Gastroesophageal sphincter (tissue), 4 donors: ENCODE data around the gene ZNF592. TPM values are rescaled to one million over a fixed set of nuclear protein-coding genes. Genes with fewer than 3 reads are reported as not detected.
"Not testable (repeated sequence)": the region's sequence is repeated elsewhere in the genome, so short reads cannot be mapped to it uniquely, and the experiment has no call there.

ENCODE experiments used
- ATAC-seq: fragments of 150-250 bp; one replicate; pipeline ENCODE4 v1.9.1; 2016; ENCODE audit warnings: mild to moderate bottlenecking, moderate library complexity
- H3K27ac ChIP-seq, 4 donors: fragments of 200-600 bp; sonication (generic) in 3 of 4; 1 replicate in 3 of 4; 2 replicates in 1 of 4; pipeline ENCODE4 v1.5.1; 2016 to 2019
- H3K27me3 ChIP-seq: fragments of 200-600 bp; sonication (generic); one replicate; pipeline ENCODE4 v1.5.1; 2019
- H3K36me3 ChIP-seq, 2 donors: fragments of 200-600 bp; sonication (generic); one replicate each; pipeline ENCODE4 v1.5.1; 2019; ENCODE audit warnings: control low read depth in 1 of 2
- H3K4me1 ChIP-seq, 3 donors: fragments of 200-600 bp; sonication (generic); 1 replicate in 2 of 3; 2 replicates in 1 of 3; pipeline ENCODE4 v1.5.1; 2016 to 2019; ENCODE audit warnings: control low read depth in 2 of 3
- H3K4me3 ChIP-seq, 2 donors: fragments of 200-600 bp; sonication (generic); one replicate each; pipeline ENCODE4 v1.5.1; 2019; ENCODE audit warnings: mild to moderate bottlenecking in 1 of 2, moderate library complexity in 1 of 2
- H3K9me3 ChIP-seq, 3 donors: fragments of 200-600 bp; sonication (generic); one replicate each; pipeline ENCODE4 v1.5.1; 2017 to 2019; ENCODE audit warnings: control low read depth in 2 of 3
- EP300 ChIP-seq: sonication (generic); formaldehyde crosslinking; IDR thresholded peaks from one replicate; pipeline ENCODE4 v1.6.1; 2017; ENCODE audit warnings: antibody characterized with exemption, mild to moderate bottlenecking
- POLR2A ChIP-seq, 2 donors: fragments of 450-650 bp; IDR thresholded peaks; one replicate each; pipeline ENCODE4 v1.6.1; 2017; ENCODE audit warnings: antibody characterized with exemption in 2 of 2, mild to moderate bottlenecking in 2 of 2, moderate library complexity in 1 of 2
- POLR2AphosphoS5 ChIP-seq: sonication (generic); formaldehyde crosslinking; IDR thresholded peaks from one replicate; pipeline ENCODE4 v1.6.1; 2017; ENCODE audit warnings: antibody characterized with exemption
- WGBS, 2 donors: methylation state at CpG; one replicate each; pipeline ENCODE4 v1.1.5; 2018; ENCODE audit warnings: low coverage in 1 of 2; 5-methylcytosine and 5-hydroxymethylcytosine counted together
- total RNA-seq, 4 donors: library from RNA; depleted of rRNA; stranded (reverse); fragments of >200 nt; gene quantifications; one replicate each; pipeline ENCODE4 v1.1.0, GENCODE V29; 2016
- TF ChIP-seq, protein P1 (sequence below), 4 experiments: fragments of 200-600 bp in 2 of 4; fragments of 450-650 bp in 2 of 4; sonication (generic) in 1 of 4; IDR thresholded peaks; one replicate each; pipeline ENCODE4 v1.5.1; 2017 to 2019; ENCODE audit warnings: antibody characterized with exemption in 4 of 4, mild to moderate bottlenecking in 2 of 4, moderate library complexity in 2 of 4

The ZNF592 gene
- total RNA-seq, 4 donors from 2014 or later: 15.7 to 26.0 (median 19.1) TPM

DNA sequence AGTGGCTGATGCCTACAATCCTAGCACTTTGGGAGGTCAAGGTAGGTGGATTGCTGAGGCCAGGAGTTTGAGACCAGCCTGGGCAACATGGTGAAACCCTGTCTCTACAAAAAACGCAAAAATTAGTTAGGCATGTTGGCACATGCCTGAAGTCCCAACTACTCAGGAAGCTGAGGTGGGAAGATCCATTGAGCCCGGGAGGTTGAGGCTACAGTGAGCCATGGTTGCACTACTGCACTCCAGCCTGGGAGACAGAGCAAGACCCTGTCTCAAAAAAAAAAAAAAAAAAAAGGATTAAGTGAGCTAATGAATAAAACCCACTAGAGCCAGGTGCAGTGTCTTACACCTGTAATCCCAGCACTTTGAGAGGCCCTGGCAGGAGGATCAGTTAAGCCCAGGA, 25.8 kb upstream of the ZNF592 start:
- TF ChIP-seq EP300 (no peak), POLR2A (IDR thresholded peaks at IDR 0.05) (no peak), POLR2AphosphoS5 (no peak)
- TF ChIP-seq, protein P1, sequence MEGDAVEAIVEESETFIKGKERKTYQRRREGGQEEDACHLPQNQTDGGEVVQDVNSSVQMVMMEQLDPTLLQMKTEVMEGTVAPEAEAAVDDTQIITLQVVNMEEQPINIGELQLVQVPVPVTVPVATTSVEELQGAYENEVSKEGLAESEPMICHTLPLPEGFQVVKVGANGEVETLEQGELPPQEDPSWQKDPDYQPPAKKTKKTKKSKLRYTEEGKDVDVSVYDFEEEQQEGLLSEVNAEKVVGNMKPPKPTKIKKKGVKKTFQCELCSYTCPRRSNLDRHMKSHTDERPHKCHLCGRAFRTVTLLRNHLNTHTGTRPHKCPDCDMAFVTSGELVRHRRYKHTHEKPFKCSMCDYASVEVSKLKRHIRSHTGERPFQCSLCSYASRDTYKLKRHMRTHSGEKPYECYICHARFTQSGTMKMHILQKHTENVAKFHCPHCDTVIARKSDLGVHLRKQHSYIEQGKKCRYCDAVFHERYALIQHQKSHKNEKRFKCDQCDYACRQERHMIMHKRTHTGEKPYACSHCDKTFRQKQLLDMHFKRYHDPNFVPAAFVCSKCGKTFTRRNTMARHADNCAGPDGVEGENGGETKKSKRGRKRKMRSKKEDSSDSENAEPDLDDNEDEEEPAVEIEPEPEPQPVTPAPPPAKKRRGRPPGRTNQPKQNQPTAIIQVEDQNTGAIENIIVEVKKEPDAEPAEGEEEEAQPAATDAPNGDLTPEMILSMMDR (IDR thresholded peaks at IDR 0.05): no peak
- WGBS, 2 donors: 83 to 100% methylated on average over 1 of the region's 2 CpGs
- H3K4me1 ChIP-seq: peaks cover 0 to 11% (median 0%) of the 10 kb centered on the region in 3 donors

DNA sequence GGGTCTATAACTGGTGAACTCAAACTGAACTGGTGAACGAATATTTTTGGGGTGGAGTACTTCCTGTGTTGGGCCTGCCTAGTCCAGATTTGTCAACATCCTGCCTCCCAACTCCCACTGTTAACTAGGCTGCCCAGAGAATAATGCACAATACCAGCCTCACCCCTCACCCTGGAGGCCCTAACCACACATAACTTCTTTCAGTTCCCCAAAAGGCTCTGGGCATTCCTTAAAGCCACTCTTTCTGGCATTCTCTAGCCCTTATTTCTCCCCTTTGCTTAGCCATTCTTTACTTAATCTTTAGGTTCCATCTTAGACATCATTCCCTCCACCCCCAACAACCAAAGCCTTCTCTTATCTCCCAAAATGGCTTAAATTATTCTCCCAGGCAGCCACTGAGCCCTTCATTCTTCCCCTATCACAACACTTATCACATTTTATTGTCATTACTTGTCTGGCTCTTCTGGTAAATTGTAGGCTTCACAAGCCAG, 23.3 kb upstream of the ZNF592 start:
- H3K4me1 ChIP-seq: peaks cover 0 to 10% (median 0%) of the 10 kb centered on the region in 3 donors
- H3K27me3 ChIP-seq: no peaks in the 10 kb centered on the region
- peak; percentile 79 for ATAC-seq
- H3K27ac ChIP-seq: peak overlapping the region in 3 of 4 donors; percentile 18 to 47 (median 38)
- 18 to 29% methylated on average over 1 of the region's 1 CpG for WGBS, 2 donors
- no peaks in the 10 kb centered on the region for H3K9me3 ChIP-seq
- no peaks in the 10 kb centered on the region for H3K36me3 ChIP-seq
- TF ChIP-seq EP300 (no peak), POLR2AphosphoS5 (no peak), POLR2A (IDR thresholded peaks at IDR 0.05) (no peak)
- TF ChIP-seq, protein P1 (IDR thresholded peaks at IDR 0.05): no peak
- no peak overlapping the region for H3K4me3 ChIP-seq

More for the DNA sequence above, 25.8 kb upstream of the ZNF592 start:
- ATAC-seq: no peak
- Histone ChIP-seq H3K27me3 (no peaks in the 10 kb centered on the region), H3K36me3 (no peaks in the 10 kb centered on the region), H3K4me3 (no peak overlapping the region), H3K27ac (no peak overlapping the region), H3K9me3 (no peaks in the 10 kb centered on the region)

DNA sequence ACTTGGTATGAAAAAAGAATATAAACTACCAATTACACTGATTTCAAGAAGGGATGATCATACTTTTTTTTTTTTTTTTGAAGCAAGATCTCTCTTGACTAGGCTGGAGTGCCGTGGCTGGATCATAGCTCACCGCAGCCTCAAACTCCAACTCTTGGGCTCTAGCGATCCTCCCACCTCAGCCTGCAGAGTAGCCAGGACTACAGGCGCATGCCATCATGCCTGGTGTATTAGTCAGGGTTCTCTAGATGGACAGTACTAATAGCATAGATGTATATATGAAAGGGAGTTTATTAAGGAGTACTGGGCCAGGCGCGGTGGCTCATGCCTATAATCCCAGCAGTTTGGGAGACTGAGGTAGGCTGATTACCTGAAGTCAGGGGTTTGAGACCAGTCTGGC, 21.0 kb upstream of the ZNF592 start:
- H3K4me1 ChIP-seq: peaks cover 0 to 10% (median 0%) of the 10 kb centered on the region in 3 donors
- ATAC-seq: no peak
- no peak overlapping the region for H3K4me3 ChIP-seq
- TF ChIP-seq POLR2AphosphoS5 (no peak), POLR2A (IDR thresholded peaks at IDR 0.05) (no peak), EP300 (no peak)
- TF ChIP-seq, protein P1 (IDR thresholded peaks at IDR 0.05): no peak
- WGBS, 2 donors: 87 to 93% methylated on average over 6 of the region's 6 CpGs
- no peaks in the 10 kb centered on the region for H3K36me3 ChIP-seq
- H3K9me3 ChIP-seq: no peaks in the 10 kb centered on the region
- H3K27ac ChIP-seq: no peak overlapping the region
- no peaks in the 10 kb centered on the region for H3K27me3 ChIP-seq

DNA sequence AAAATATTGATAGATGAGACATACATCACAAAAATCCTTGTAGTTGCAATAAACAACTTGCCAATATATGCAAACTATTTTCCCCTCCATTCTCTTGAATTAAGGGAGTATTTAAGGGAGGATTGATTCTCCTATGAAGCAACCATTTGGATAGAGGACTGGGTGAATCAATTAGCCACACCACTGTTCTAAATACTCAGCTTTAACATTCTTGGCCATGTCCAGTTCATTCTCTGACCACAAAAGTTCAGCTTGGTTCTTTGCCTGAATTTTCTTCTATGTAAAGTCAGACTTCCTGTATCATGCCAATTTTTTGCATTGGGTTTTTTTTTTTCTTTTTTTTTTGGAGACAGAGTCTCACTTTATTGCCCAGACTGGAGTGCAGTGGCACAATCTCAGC, 16.6 kb upstream of the ZNF592 start:
- H3K4me1 ChIP-seq: no peaks in the 10 kb centered on the region
- H3K27me3 ChIP-seq: no peaks in the 10 kb centered on the region
- H3K27ac ChIP-seq: no peak overlapping the region
- ATAC-seq: no peak
- no peaks in the 10 kb centered on the region for H3K36me3 ChIP-seq
- H3K9me3 ChIP-seq: no peaks in the 10 kb centered on the region
- no peak for TF ChIP-seq POLR2AphosphoS5
- TF ChIP-seq POLR2A (IDR thresholded peaks at IDR 0.05): no peak
- TF ChIP-seq EP300: no peak
- TF ChIP-seq, protein P1 (IDR thresholded peaks at IDR 0.05): no peak
- no peak overlapping the region for H3K4me3 ChIP-seq

DNA sequence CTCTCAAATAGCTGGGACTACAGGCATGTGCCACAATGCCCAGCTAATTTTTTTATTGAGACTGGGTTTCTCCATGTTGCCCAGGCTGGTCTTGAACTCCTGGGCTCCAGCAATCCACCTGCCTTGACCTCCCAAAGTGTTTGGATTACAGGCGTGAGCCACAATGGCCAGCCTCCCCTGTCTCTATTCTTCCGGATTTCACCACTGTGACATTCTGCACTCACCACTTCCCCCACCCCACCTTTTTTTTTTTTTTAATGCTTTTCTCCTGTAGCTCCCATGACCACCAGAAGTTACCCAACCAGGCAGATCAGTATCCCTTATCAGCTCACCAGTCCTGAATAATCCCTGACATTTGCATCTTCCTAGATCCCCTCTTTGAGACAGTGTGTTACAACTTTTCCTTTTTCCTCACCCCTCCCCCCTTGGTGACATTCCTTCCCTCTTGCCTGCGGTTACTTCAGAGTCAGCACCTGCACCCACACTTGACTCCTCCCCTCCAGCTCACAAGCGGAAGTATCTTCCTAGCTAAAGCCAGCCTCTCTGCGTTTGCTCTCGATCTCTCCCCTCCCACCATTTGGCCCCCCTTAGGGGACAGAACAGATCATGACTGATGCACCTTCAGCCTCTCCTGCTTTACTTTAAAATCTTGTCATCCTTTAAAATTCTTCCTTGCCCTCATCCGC, 13.5 kb upstream of the ZNF592 start:
- Histone ChIP-seq H3K4me3 (no peak overlapping the region), H3K36me3 (no peaks in the 10 kb centered on the region), H3K27me3 (no peaks in the 10 kb centered on the region), H3K27ac (peak overlapping the region in 1 of 4 donors; percentile 25), H3K9me3 (no peaks in the 10 kb centered on the region), H3K4me1 (no peaks in the 10 kb centered on the region)
- peak; percentile 62 for ATAC-seq
- TF ChIP-seq, protein P1 (IDR thresholded peaks at IDR 0.05): no peak
- 38 to 59% methylated on average over 6 to 7 of the region's 7 CpGs for WGBS, 2 donors

DNA sequence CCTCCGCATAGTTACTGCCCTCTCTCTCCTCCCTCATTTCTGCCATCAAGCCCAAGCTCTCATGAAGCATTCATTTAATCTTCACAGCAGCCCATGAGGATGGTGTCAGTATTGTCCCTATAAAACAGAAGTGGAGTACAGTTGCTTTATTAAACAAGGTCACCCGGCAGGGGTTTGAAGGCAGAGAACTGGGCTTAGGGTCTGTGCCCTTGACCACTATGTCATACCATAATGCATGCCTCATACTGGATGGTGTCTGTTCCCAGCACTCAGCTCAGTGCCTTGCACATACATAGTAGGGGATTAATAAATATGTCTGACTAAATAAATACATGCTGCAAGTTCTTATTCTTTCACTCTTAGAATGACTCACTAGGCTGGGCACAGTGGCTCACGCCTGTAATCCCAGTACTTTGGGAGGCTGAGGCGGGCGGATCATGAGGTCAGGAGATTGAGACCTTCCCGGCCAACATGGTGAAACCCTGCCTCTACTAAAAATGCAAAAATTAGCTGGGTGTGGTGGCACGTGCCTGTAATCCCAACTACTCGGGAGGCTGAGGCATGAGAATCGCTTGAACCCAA, 12.8 kb upstream of the ZNF592 start:
- 79 to 90% methylated on average over 4 to 9 of the region's 9 CpGs for WGBS, 2 donors
- not testable (repeated sequence) for H3K27me3 ChIP-seq, H3K36me3 ChIP-seq, H3K4me3 ChIP-seq, H3K9me3 ChIP-seq, H3K4me1 ChIP-seq, ATAC-seq
- peak overlapping the region in 1 of 4 donors; percentile 25 for H3K27ac ChIP-seq
